Measurements from ENCODE around the gene NRN1L.
A peak's percentile ranks its signal among the peaks of the same experiment; 100 is the strongest.

Gene NRN1L

GRCh38 chr16:67892375-67892774 lies 7.7 kb downstream of the NRN1L start:
- no peaks in the 10 kb centered on the region for H3K36me3 Mint-ChIP-seq (ENCODE audit: low read depth)
- no peaks in the 10 kb centered on the region for H3K9me3 Mint-ChIP-seq
- no peak for DNase-seq
- peaks cover 36% of the 10 kb centered on the region for H3K4me1 Mint-ChIP-seq
- no peak for TF ChIP-seq CTCF (IDR thresholded peaks at IDR 0.05)
- H3K4me3 Mint-ChIP-seq: peak overlapping the region; percentile 88
- peaks cover 3% of the 10 kb centered on the region for H3K27me3 Mint-ChIP-seq (ENCODE audit: low read depth, poor library complexity)
- peak overlapping the region; percentile 95 for H3K27ac Mint-ChIP-seq

- Mint-ChIP-seq H3K27me3 (ENCODE audit: low read depth, poor library complexity) (peaks cover 3% of the 10 kb centered on the region), H3K9me3 (no peaks in the 10 kb centered on the region), H3K27ac (peak within 1 kb of the TSS; percentile 99), H3K36me3 (ENCODE audit: low read depth) (no peaks in the 10 kb centered on the region), H3K4me1 (peaks cover 36% of the 10 kb centered on the region), H3K4me3 (peak within 1 kb of the TSS; percentile 98)
- TF ChIP-seq CTCF (IDR thresholded peaks at IDR 0.05): no peak
- DNase-seq: peak; percentile 97
These were observed 8.4 kb downstream of the NRN1L start, which contains the start of gene PSKH1 for GRCh38 chr16:67892899-67893742. Gene PSKH1 (plus strand): TSS chr16:67893254. CDS start chr16:67908750, 15,496 bp downstream.

GRCh38 chr16:67893743-67894399 lies 9.2 kb downstream of the NRN1L start:
- Mint-ChIP-seq H3K9me3 (no peaks in the 10 kb centered on the region), H3K27me3 (ENCODE audit: low read depth, poor library complexity) (peaks cover 3% of the 10 kb centered on the region), H3K36me3 (ENCODE audit: low read depth) (no peaks in the 10 kb centered on the region), H3K27ac (peak overlapping the region; percentile 99), H3K4me3 (peak overlapping the region; percentile 98), H3K4me1 (peaks cover 36% of the 10 kb centered on the region)
- TF ChIP-seq CTCF (IDR thresholded peaks at IDR 0.05): no peak
- no peak for DNase-seq

DNA sequence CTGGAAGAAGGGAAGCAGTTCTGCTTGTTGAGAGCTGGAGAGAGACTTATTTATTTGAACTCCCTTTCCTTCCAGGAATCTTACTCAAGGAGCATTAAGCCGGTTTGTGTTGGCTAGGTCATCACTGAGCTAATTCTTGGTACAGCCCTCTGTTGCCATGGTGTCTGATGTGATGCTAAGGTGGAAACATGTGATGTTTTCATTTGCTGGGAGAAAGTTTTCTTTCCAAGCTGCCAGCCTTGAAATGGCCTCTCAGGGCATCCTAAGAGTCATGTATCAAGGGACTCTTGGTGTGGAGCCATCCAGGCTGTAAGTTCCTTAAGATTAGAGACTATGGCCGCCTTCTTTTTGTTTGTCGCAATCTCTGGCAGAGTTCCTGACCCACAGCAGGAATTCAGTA lies 12.5 kb downstream of the NRN1L start:
- Mint-ChIP-seq H3K27me3 (ENCODE audit: low read depth, poor library complexity) (peaks cover 3% of the 10 kb centered on the region), H3K27ac (no peak overlapping the region), H3K4me3 (no peak overlapping the region), H3K4me1 (peaks cover 47% of the 10 kb centered on the region), H3K36me3 (ENCODE audit: low read depth) (no peaks in the 10 kb centered on the region), H3K9me3 (no peaks in the 10 kb centered on the region)
- no peak for TF ChIP-seq CTCF (IDR thresholded peaks at IDR 0.05)
- DNase-seq: no peak

GRCh38 chr16:67901734-67902133 lies 17.0 kb downstream of the NRN1L start:
- H3K4me3 Mint-ChIP-seq: no peak overlapping the region

More at GRCh38 chr16:67901734-67902133, 17.0 kb downstream of the NRN1L start:
- Mint-ChIP-seq H3K36me3 (ENCODE audit: low read depth) (peaks cover 17% of the 10 kb centered on the region), H3K9me3 (no peaks in the 10 kb centered on the region), H3K27me3 (ENCODE audit: low read depth, poor library complexity) (no peaks in the 10 kb centered on the region), H3K27ac (no peak overlapping the region), H3K4me1 (peaks cover 22% of the 10 kb centered on the region)
- no peak for DNase-seq
- TF ChIP-seq CTCF (IDR thresholded peaks at IDR 0.05): no peak
